GM21619 (cell line): Measurements from ENCODE around the gene SFXN3.

Experiments
- ATAC-seq: cut with Tn5 transposase; IDR thresholded peaks from one replicate; pipeline ENCODE4 v1.9.1; 2021; ENCODE audit not compliant: unreplicated experiment

Gene SFXN3

DNA sequence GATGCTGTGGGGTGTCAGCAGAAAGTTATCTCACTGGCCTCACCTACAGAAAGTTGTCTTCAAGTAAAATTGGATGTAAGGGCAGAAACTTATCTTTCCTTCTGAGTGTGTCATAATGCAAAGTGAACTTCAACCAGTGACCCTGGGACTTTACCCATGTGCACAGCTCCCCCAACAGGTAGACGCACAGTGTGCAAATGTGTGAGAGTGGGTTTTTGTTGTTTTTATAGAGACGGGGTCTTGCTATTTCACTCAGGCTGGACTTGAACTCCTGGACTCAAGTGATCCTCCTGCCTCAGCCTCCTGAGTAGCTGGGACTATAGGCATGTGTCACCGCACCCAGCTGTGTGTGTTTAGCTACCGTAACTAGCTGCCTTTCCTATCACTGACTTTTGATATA is 24.4 kb downstream of the SFXN3 start:
- no peak for ATAC-seq

DNA sequence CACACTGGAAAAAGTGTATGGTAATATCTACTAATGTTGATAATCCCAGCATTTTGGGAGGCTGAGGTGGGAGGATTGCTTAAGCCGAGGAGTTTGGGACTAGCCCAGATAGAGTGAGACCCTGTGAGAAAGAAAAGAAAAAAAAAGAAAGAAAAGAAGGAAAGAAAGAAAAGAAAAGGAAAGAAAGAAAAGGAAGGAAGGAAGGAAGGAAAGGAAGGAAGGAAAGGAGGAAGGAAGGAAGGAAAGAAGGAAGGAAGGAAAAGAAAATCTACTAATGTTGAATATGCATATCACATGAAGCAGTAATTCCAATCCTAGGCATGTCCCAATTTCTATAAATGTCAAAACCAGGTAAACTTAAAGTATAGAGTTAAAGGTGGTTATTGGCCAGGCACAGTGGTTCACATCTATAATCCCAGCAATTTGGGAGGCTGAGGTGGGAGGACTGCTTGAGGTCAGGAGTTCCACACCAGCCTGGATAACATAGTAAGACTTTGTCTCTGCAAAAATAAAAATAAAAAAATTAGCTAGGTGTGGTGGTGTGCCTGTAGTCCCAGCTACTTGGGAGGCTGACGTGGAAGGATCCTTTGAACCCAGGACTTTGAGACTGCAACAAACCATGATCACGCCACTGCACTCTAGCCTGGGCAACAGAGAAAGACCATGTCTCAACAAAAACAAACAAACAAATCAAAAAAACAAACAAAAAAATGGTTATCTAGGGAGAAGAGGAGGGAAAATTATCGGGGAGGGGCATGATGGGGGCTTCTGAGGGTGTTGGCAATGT is 25.5 kb downstream of the SFXN3 start:
- no peak for ATAC-seq

DNA sequence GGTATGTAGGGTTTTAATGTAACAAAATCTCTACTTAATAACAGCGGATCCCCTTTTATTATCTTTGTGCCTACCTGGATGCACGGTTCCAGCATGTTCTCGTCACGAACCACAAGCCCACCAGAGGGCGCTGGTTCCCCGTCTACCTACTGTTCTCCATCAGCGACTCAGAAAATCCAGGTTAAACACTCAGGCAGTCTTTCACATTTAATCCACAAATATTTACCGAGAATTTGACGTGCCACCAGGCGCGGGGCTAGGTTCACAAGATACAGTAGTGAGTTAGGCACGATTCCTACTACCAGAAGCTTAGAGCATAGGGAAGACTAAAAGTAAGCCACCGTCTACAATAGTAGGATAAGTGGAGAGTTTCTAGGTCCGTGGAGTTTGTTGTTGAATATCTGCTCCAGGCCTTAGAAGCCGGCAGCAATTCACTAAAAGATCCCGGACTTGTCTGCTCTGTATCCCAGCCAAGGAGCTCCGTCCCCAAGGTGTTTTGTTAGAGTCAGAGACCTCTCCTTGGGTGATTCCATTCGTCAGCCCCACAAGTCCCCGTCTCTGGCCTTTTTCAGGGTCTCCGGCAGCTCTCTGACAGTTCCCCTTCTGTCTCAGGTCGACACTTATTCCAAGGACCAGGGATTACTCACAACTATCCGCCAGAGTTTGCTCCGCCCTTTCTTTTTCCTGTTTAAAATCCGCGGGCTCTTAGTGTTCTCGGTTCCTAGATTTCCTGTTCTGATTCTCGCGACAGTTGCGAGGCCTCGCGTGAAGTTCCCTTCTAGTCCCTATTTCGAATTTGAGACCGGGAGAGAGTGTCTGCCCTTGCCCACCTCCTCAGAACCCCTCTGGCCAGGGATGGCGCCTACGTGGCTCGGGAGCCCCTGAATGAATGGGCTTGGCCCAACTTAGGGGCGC is 29.3 kb downstream of the SFXN3 start:
- ATAC-seq, result peak; percentile 41

DNA sequence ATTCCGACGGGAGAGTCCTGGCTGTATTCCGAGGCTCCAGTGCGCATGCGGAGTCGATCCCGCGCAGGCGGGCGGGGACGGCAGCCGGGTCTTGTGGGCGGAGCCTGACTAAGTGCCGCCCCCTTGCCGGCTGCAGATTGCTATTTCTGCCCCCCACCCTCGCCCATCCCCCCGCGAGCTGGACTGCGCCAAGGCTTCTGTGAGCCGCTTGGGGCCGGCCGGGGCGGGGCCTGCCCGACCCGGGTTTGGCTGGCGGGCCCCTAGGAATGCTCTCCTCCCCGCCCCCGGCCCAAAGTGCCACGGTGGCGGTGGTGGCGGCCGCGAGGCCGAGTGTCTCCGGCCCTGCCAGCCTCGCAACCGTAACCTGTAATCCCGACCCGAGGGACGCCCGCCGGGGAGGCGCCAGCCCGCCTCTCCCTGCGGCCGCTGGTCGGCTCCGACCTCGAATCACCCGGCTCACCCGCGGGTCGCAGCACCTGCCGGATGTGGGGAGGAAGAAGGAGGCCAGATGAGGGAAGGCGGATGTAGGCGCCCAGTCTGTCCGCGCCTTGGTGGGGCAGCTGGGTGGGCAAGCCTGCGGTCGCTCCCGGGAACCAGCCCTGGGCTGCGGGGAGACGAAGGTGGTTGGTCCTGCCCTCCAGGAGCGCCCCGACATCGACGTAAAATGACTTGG is 30.1 kb downstream of the SFXN3 start:
- ATAC-seq, result peak; percentile 52

DNA sequence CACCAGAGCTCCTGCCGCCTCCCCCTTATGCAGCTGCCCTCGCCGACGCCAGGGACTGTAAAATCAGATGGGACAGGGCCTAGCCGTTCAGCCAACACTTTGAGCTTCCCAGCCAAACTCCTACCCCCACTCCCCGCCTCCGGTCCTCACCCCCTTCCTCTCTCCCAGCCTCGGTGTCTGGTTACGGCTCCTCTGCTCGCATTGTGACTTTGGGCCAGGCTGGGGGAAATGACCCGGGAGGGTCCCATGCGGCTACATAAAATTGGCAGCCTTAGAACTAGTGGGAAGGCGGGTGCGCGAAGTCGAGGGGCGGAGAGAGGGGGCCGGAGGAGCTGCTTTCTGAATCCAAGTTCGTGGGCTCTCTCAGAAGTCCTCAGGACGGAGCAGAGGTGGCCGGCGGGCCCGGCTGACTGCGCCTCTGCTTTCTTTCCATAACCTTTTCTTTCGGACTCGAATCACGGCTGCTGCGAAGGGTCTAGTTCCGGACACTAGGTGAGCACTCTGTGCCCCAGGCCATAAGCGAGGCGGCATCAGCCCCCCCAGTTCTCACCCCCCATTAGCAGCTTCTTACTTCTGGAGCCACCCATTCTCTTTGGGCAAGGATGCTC is 30.7 kb downstream of the SFXN3 start, which contains the start of gene KAZALD1:
TSS of gene KAZALD1 (plus strand) at position 366 of the 608 bp plus-strand sequence. CDS start 604 bp downstream, outside the sequence.
- no peak for ATAC-seq

DNA sequence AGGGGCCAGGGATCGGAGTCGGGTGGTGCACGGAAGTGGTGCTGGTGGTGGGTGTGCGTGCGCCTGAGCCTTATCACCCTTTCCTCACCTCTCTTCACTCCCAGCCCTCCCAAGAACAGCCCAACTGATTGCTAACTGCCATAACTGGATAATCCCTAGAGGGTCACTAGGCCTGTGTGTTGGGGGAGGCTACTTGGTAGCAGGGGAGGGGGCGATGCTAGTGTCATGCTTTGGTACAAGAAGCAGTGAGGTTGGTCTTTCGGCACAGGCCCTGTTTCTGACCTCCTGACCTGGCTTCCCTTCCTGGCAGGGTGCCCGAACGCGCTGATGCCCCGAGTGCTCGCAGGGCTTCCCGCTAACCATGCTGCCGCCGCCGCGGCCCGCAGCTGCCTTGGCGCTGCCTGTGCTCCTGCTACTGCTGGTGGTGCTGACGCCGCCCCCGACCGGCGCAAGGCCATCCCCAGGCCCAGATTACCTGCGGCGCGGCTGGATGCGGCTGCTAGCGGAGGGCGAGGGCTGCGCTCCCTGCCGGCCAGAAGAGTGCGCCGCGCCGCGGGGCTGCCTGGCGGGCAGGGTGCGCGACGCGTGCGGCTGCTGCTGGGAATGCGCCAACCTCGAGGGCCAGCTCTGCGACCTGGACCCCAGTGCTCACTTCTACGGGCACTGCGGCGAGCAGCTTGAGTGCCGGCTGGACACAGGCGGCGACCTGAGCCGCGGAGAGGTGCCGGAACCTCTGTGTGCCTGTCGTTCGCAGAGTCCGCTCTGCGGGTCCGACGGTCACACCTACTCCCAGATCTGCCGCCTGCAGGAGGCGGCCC is 31.4 kb downstream of the SFXN3 start:
- ATAC-seq, result no peak

DNA sequence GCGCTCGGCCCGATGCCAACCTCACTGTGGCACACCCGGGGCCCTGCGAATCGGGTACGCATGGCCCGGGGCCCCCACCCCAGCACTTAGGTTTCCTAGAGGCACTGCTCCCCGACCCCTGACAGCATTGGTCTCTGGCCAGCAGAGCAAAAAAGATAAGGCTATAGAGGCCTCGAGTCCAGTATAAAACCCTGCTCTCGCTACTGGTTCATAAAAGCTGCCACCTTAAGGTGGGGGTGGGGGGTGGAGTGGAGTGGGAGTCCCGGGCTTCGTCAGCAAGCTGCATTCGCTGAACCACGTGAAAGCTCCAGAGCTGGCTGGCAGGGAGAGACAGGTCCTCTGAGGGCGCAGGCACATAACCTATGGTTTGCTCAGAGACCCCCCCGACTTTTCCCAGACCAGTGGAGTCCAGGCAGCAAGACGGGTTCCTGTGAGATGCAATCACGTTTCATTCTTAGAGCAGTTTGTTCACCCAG is 32.1 kb downstream of the SFXN3 start:
- ATAC-seq, result no peak

DNA sequence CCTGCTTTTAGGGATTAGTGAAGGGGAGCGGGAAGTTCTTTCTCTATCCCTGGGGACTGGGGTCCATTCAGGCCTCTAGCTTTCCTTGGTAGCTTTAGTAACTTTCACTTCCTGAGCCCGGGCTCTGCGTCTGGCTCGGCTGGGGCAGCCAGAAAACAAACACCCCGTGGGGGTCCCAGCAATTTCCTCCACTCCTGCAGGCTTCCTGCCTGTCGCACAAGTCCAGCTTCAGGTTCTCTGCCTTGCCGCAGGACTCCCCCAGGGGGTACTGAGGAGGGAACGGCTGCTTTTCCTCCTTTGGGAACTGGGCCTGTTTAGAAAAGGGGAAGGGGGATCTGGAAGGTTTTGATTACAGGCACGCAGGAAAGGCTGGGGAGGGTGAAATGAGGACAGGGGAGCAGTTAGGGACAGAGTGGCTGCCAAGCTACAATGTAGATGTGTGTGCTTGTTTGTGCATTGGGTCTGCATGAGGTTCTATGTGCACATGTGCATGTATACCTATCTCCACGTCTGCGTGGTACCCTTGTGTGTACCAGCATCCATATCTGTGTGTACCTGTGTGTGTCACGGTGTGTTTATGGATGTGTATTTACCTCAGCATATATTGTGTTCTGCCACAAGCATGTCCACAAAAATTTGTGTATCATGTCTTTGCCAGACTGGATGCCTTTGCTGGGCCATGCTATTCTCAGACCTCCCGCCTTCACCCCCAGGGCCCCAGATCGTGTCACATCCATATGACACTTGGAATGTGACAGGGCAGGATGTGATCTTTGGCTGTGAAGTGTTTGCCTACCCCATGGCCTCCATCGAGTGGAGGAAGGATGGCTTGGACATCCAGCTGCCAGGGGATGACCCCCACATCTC is 32.7 kb downstream of the SFXN3 start:
- ATAC-seq, result no peak

DNA sequence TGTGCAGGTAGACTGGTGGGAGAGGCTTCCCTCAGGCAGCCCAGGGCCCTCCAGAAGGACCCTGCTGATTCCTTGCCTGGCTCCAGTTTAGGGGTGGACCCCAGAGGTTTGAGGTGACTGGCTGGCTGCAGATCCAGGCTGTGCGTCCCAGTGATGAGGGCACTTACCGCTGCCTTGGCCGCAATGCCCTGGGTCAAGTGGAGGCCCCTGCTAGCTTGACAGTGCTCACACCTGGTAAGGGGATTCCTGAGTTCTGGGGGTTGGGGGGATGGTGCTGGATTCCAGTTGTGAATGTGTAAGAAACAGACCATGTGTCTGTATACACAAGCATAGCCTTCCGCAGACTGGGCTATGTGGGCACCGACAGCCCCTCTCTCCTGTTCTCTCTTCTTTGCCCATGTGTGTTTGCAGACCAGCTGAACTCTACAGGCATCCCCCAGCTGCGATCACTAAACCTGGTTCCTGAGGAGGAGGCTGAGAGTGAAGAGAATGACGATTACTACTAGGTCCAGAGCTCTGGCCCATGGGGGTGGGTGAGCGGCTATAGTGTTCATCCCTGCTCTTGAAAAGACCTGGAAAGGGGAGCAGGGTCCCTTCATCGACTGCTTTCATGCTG is 33.5 kb downstream of the SFXN3 start:
- ATAC-seq, result no peak

DNA sequence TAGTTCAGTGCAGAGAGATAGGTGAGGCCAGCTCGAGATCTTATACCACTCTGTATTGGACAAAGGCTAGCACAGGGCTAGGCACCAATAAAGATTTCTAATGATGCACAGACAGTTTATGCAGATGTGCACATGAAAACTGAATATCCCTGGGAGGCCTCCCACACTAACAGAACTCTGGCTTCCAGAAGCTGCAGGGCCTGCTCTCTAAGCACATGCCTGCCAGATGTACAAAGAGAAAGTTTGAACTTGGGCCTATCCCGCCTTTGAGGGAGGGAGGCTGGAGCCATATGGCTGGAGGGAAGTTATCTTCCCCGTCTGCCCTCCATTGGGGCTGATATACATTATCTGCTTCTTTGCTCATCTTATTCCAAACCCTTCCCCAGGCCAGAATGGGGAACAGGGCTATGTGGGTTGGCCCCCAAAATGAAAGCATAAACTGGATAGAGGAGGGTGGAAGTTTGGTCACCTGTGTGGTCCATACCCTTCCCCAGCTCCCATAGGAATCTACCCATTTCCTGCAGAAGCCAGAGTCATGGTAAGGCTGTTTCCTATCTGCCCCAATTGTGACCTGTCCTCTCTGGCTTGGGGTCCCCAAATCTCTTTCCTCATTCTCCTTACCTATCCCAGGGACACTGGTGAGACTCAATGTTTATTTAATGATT is 34.6 kb downstream of the SFXN3 start:
- ATAC-seq, result no peak

DNA sequence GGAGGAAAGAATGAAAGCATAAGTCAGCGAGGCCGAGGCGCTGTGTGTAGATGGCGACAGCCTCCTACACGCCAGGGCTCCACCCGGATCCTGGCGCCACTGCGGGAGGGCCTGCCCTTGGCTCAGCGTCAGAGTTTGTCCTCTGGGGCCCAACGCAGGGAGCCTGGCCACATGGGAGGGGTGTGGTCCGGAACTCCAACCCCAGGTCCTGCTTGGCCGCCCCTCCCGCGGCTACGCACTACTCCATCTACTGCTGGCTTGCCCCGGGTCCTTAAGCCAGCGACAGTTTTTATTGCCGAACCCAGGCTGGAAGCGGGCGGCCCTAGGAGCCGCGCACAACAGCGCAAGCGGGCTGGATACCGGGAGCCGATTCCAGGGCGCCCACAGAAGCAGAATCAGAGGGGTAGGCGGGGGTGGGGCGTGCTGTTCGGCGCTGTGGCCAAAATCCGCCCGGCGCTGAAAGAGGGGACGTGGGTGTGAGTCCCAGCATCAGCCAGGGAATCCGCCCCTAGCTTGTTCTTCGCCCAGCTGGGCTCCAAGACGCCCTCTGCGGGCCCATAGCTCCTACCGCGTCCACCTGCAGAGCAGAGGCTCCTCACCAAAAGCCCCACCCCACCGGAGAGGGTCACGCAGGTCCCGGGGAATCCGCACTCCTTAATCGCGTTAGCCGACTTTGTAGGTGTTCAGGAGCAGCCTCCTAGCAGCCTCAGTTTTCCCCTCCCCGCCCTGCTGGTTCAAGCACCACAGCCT is 35.3 kb downstream of the SFXN3 start:
- peak; percentile 37 for ATAC-seq

DNA sequence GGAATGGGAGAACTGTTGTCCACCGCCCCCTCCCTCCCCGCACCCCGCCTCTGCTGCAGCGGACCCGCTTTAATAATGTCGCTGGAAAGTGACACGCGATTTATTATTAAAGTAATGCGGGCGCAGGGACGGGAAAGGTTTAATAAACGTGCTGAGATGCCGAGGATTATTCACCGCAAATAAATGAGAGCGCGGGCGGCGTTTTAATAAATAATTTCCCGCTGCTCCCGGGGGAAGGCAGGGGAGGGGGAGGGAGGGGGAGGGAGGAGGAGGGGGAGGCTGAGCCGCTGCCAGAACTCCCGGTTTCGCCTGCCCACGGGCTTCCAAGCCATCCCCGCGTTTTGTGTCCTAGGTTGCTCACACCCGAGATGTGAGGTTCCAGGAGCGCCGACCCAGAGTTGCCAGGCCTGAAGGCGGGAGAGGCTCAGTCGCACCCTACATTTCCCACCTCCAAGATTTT is 35.9 kb downstream of the SFXN3 start:
- ATAC-seq, result no peak

DNA sequence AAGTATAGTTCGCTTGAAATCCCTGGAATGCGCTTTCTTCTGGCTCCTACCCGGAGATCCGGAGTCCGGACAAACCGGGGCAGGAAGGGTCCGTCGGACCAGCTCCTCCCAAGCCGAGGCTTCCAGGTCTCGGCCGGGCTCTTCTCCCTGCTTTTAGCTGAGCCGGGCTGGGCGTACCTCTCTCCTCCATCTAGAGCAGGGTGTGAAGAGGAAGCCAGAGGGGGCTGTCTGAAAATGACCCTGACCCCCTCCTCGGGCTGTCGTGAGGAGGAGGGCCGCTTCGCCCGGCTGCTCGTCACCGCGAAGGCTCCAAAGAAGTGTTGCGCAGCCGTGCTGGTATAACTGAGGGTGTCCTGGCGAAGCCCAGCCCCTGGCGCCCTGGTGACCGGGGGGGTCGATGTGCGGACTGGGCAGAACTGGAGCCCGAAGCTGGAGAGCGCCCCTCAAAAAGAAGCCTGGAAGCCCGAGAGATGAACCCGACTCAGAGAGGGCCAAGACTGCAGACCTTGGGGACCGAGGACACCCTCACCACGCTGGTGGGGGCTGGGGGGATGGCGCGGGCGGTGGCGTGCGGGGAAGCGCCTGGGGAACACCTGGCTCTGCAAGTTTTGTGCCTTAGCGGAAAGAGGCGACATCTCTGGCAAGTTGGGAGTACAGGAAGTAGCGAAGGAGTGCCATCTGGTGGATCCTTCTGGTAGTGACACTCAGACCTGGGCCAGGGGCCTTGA is 36.5 kb downstream of the SFXN3 start:
- ATAC-seq, result peak; percentile 43

DNA sequence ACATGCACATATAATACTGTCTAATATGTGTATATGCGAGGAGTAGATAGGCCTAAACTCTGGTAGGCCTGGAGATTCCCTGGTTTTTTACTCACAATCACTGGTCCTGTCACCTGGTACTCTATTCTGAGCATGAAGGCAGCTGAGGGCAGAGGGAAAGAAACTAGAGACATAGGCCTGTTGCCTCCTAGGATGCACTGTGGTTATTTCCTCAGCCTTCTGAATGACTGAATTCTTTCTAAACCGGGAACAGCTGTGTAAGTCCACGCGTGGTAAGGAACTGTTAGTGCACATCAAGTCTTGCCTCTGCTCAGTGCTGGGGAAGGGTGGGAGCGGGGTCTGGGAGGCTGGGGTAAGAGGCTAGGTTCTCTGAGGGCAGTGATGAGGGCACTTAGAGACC is 38.4 kb downstream of the SFXN3 start:
- no peak for ATAC-seq

DNA sequence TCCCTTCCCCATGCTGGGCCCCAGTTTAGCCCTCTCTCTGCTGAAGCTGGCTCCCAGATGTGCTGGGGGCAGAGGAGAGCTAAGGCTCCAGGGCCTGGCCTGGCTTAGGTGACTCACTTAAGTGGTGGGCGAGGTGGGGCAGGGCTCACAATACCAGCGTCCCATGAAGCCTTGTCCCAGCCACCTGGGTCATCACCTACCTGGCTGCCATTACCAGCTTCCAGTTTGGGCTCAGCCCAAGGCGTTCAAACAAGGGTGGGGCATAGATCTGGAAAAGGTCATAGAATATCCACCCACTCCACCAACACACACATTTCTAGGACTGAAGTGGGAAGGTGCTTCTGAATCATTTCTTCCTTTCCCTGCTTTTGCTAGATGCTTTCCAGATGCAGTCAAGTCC is 39.1 kb downstream of the SFXN3 start:
- no peak for ATAC-seq

DNA sequence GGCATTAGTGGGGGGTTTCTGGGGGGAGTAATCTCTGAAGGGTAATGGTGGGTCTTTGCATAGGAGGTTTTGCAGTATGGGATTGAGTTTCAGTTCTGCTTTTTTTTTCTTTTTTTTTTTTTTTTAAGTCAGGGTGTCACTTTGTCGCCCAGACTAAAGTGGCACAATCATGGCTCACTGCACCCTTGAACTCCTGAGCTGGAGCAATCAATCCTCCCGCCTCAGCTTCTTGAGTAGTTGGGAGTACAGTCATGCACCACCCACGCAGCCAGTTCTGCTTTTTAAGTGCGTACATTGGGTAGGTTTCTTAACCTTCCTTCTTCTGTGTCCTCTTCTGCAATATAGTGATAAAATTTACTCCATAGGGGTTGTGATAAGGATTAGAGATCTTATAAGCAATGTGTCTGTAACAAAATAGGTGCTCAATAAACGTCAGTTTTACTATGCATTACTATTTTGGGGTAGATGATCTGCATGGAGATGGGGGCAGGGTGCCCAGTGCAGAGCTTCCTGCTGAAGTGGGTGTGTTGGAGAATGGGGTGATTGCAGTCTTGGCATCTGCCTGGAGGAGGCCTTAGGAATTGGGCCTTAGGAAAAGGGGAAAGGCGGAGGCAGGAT is 40.3 kb downstream of the SFXN3 start:
- ATAC-seq, result no peak
